Neutrophil (primary cell): ENCODE results near the gene SORCS2.

Experiments used
- H3K27ac ChIP-seq: fragments of 200-600 bp; sonication (generic); 2 replicates; pipeline ENCODE4 v1.5.1; 2016; ENCODE audit warnings: mild to moderate bottlenecking, moderate library complexity
- H3K27me3 ChIP-seq: fragments of 200-600 bp; sonication (generic); 2 replicates; pipeline ENCODE4 v1.6.0; 2016; ENCODE audit warnings: mild to moderate bottlenecking
- H3K36me3 ChIP-seq: fragments of 200-600 bp; sonication (generic); 2 replicates; pipeline ENCODE4 v1.5.1; 2017
- H3K4me1 ChIP-seq, 2 experiments: fragments of 200-600 bp in 1 of 2; sonication (generic) in 1 of 2; 1 replicate in 1 of 2; 2 replicates in 1 of 2; pipeline versions ENCODE4 v1.5.1 to v1.6.1; 2013 to 2016; ENCODE audit warnings: low read depth in 1 of 2, low read length in 1 of 2, mild to moderate bottlenecking in 1 of 2, moderate library complexity in 1 of 2; ENCODE audit not compliant: control insufficient read depth in 1 of 2, insufficient read depth in 1 of 2
- H3K4me3 ChIP-seq, 2 experiments: fragments of 200-600 bp in 1 of 2; sonication (generic) in 1 of 2; 1 replicate in 1 of 2; 2 replicates in 1 of 2; pipeline ENCODE4 v1.5.1; 2013 to 2016; ENCODE audit warnings: low read depth in 1 of 2, low read length in 1 of 2, mild to moderate bottlenecking in 1 of 2, moderate library complexity in 1 of 2
- H3K9me3 ChIP-seq: fragments of 200-600 bp; sonication (generic); 2 replicates; pipeline ENCODE4 v1.5.1; 2016
- CTCF ChIP-seq: fragments of 200-600 bp; sonication (generic); IDR thresholded peaks from 2 replicates; pipeline ENCODE4 v1.5.1; 2016; ENCODE audit warnings: antibody characterized with exemption

SORCS2 gene

GRCh38 chr4:7323872-7324650 lies 131.7 kb downstream of the SORCS2 start:
- Histone ChIP-seq H3K9me3 (no peaks in the 10 kb centered on the region), H3K27me3 (peaks cover 12% of the 10 kb centered on the region), H3K36me3 (no peaks in the 10 kb centered on the region), H3K27ac (no peak overlapping the region), H3K4me1 (no peaks in the 10 kb centered on the region), H3K4me3 (no peak overlapping the region)
- no peak for TF ChIP-seq CTCF

GRCh38 chr4:7324651-7325121 lies 132.3 kb downstream of the SORCS2 start:
- peaks cover 12% of the 10 kb centered on the region for H3K27me3 ChIP-seq
- H3K4me1 ChIP-seq: no peaks in the 10 kb centered on the region
- no peak for TF ChIP-seq CTCF
- H3K9me3 ChIP-seq: no peaks in the 10 kb centered on the region
- no peaks in the 10 kb centered on the region for H3K36me3 ChIP-seq
- no peak overlapping the region for H3K27ac ChIP-seq
- no peak overlapping the region for H3K4me3 ChIP-seq

- no peak for TF ChIP-seq CTCF
Observed at GRCh38 chr4:7325541-7325940, 133.2 kb downstream of the SORCS2 start.

GRCh38 chr4:7326306-7326692 lies 134.0 kb downstream of the SORCS2 start:
- no peak overlapping the region for H3K4me3 ChIP-seq
- peaks cover 12% of the 10 kb centered on the region for H3K27me3 ChIP-seq
- no peaks in the 10 kb centered on the region for H3K4me1 ChIP-seq
- TF ChIP-seq CTCF: no peak
- no peaks in the 10 kb centered on the region for H3K9me3 ChIP-seq
- H3K27ac ChIP-seq: no peak overlapping the region
- no peaks in the 10 kb centered on the region for H3K36me3 ChIP-seq

More at GRCh38 chr4:7325541-7325940, 133.2 kb downstream of the SORCS2 start:
- H3K9me3 ChIP-seq: no peaks in the 10 kb centered on the region
- H3K4me1 ChIP-seq: no peaks in the 10 kb centered on the region
- no peaks in the 10 kb centered on the region for H3K36me3 ChIP-seq
- H3K27ac ChIP-seq: no peak overlapping the region
- H3K27me3 ChIP-seq: peaks cover 12% of the 10 kb centered on the region
- no peak overlapping the region for H3K4me3 ChIP-seq

- Histone ChIP-seq H3K27me3 (peaks cover 12% of the 10 kb centered on the region), H3K4me1 (no peaks in the 10 kb centered on the region), H3K9me3 (no peaks in the 10 kb centered on the region), H3K36me3 (no peaks in the 10 kb centered on the region), H3K27ac (no peak overlapping the region), H3K4me3 (no peak overlapping the region)
- no peak for TF ChIP-seq CTCF
Observed at GRCh38 chr4:7326693-7327340, 134.5 kb downstream of the SORCS2 start.
